Panc1 (cell line): ENCODE measurements around the gene SH3BP5. TPM values are rescaled to one million over a fixed set of nuclear protein-coding genes. Genes with fewer than 3 reads are reported as not detected.

ENCODE experiments used
- ATAC-seq: fragments of 200-7000 bp; cut with Tn5 transposase; 2 replicates; pipeline ENCODE4 v1.9.1; 2020; ENCODE audit warnings: mild to moderate bottlenecking, moderate library complexity
- BruUV-seq: library from RNA; stranded (reverse); fragments of 400-500 nt; replicated peaks from 2 replicates; lab custom pipeline; 2021; lab: Mats Ljungman, UMichigan
- CTCF ChIA-PET: fragments of 300-600 bp; sonication (Branson Sonifier 250); formaldehyde crosslinking; loops from one replicate; lab custom pipeline; 2022; ENCODE audit warnings: antibody characterized with exemption; lab: Charles Lee
- POLR2A ChIA-PET: fragments of 300-600 bp; sonication (Branson Sonifier 250); formaldehyde crosslinking; loops from one replicate; lab custom pipeline; 2022; ENCODE audit warnings: antibody characterized with exemption; lab: Charles Lee
- DNase-seq: peaks from one replicate; pipeline ENCODE4 v3.0.0-alpha.2; 2010; ENCODE audit warnings: low read depth, low spot score
- H3K27ac ChIP-seq: 2 replicates; pipeline ENCODE4 v1.5.1; 2011; ENCODE audit warnings: mild to moderate bottlenecking, low read length, inconsistent platforms
- H3K27me3 ChIP-seq: fragments of 200-500 bp; sonication (Bioruptor generic); 2 replicates; pipeline ENCODE4 v1.6.0; 2014; ENCODE audit warnings: low read length, inconsistent platforms; ENCODE audit not compliant: control insufficient read depth, insufficient read depth
- H3K36me3 ChIP-seq: fragments of 200-500 bp; sonication (Bioruptor generic); 2 replicates; pipeline ENCODE4 v1.5.1; 2014; ENCODE audit warnings: inconsistent platforms, mild to moderate bottlenecking, low read length, moderate library complexity; ENCODE audit not compliant: control insufficient read depth, insufficient read depth
- H3K4me1 ChIP-seq: 2 replicates; pipeline ENCODE4 v1.5.1; 2011; ENCODE audit warnings: inconsistent platforms, mild to moderate bottlenecking, low read length, moderate library complexity; ENCODE audit not compliant: control insufficient read depth, insufficient read depth
- H3K4me3 ChIP-seq, 2 experiments: 2 replicates each; pipeline ENCODE4 v1.5.1; 2011 to 2012; ENCODE audit warnings: low read depth in 2 of 2, low read length in 2 of 2, mild to moderate bottlenecking in 2 of 2, inconsistent platforms in 1 of 2, moderate library complexity in 1 of 2
- H3K9me3 ChIP-seq: fragments of 200-500 bp; sonication (Bioruptor generic); 2 replicates; pipeline ENCODE4 v1.5.1; 2014; ENCODE audit warnings: low read depth, mild to moderate bottlenecking, inconsistent platforms, low read length, moderate library complexity; ENCODE audit not compliant: control insufficient read depth, insufficient read depth
- CTCF ChIP-seq: fragments of 450-650 bp; IDR thresholded peaks from 2 replicates; pipeline ENCODE4 v1.5.1; 2017; ENCODE audit warnings: mild to moderate bottlenecking
- POLR2AphosphoS5 ChIP-seq: IDR thresholded peaks from 2 replicates; pipeline ENCODE4 v1.6.1; 2012; ENCODE audit warnings: mild to moderate bottlenecking, low read depth, low read length, moderate library complexity
- REST ChIP-seq, 2 experiments: IDR thresholded peaks; 2 replicates each; pipeline ENCODE4 v1.6.1; 2011 to 2012; ENCODE audit warnings: low read depth in 2 of 2, control low read depth in 1 of 2, low read length in 1 of 2, mild to moderate bottlenecking in 1 of 2, moderate library complexity in 1 of 2; ENCODE audit not compliant: insufficient read depth in 1 of 2
- SIN3A ChIP-seq: IDR thresholded peaks from 2 replicates; pipeline ENCODE4 v1.6.1; 2012; ENCODE audit warnings: low read depth, mild to moderate bottlenecking, low read length, moderate library complexity, borderline replicate concordance; ENCODE audit not compliant: insufficient read depth
- TCF7L2 ChIP-seq: IDR thresholded peaks from 2 replicates; pipeline ENCODE4 v1.6.1; 2011; ENCODE audit warnings: mild to moderate bottlenecking, low read depth, low read length, inconsistent platforms
- in situ Hi-C: cut with HindIII; loops from 2 replicates; pipeline ENCODE4 v1.10.0; 2016; ENCODE audit warnings: low sequenced_read_pairs, low pct_unique_long_range_greater_than_20kb
- intact Hi-C: fragments of 100-400 bp; cut with micrococcal nuclease; formaldehyde crosslinking; loops from one replicate; pipeline ENCODE4 v1.10.0; 2022; ENCODE audit not compliant: unreplicated experiment
- total RNA-seq: library from RNA; stranded (reverse); gene quantifications from one replicate; pipeline ENCODE4 v1.2.1, GENCODE V29; 2021; ENCODE audit not compliant: unreplicated experiment

Gene SH3BP5
- total RNA-seq, 1 experiment from 2014 or later = 12.0 TPM

- Histone ChIP-seq H3K27ac (no peak overlapping the region), H3K36me3 (peaks cover 27% of the 10 kb centered on the region), H3K4me3 (no peak overlapping the region), H3K4me1 (no peaks in the 10 kb centered on the region), H3K9me3 (no peaks in the 10 kb centered on the region), H3K27me3 (no peaks in the 10 kb centered on the region)
- ATAC-seq (no peak), DNase-seq (no peak)
- ChIA-PET POLR2A (no interaction called here), CTCF (no interaction called here)
- in situ Hi-C loops = no loop called here
- no TSS peak for BruUV-seq
- intact Hi-C loops = no loop called here
- TF ChIP-seq TCF7L2 (no peak), POLR2AphosphoS5 (no peak), SIN3A (no peak)
These were observed 113.7 kb downstream of the SH3BP5 start for GRCh38 chr3:15218689-15219088.

- no peaks in the 10 kb centered on the region for H3K27me3 ChIP-seq
- no peak for ATAC-seq
- H3K27ac ChIP-seq = no peak overlapping the region
- CTCF ChIA-PET = no interaction called here
- H3K4me1 ChIP-seq = no peaks in the 10 kb centered on the region
- POLR2A ChIA-PET = no interaction called here
- BruUV-seq = no TSS peak
- peaks cover 24% of the 10 kb centered on the region for H3K36me3 ChIP-seq
- no peak for DNase-seq
- H3K4me3 ChIP-seq = no peak overlapping the region
- in situ Hi-C loops (no loop called here), intact Hi-C loops (no loop called here)
- H3K9me3 ChIP-seq = no peaks in the 10 kb centered on the region
- no peak for TF ChIP-seq REST (IDR thresholded peaks at IDR 0.05; ENCODE audit: insufficient read depth in 1 of 2, low read depth in 2 of 2, low read length in 1 of 2)
- TF ChIP-seq POLR2AphosphoS5 = no peak
- no peak for TF ChIP-seq TCF7L2
- TF ChIP-seq SIN3A = no peak
- no peak for TF ChIP-seq CTCF
These were observed 114.5 kb downstream of the SH3BP5 start for GRCh38 chr3:15217841-15218267.

- CTCF ChIA-PET = no interaction called here
- POLR2A ChIA-PET = no interaction called here
- Histone ChIP-seq H3K27me3 (no peaks in the 10 kb centered on the region), H3K36me3 (peaks cover 24% of the 10 kb centered on the region), H3K4me3 (no peak overlapping the region), H3K4me1 (no peaks in the 10 kb centered on the region), H3K9me3 (no peaks in the 10 kb centered on the region), H3K27ac (no peak overlapping the region)
- ATAC-seq (no peak), DNase-seq (no peak)
- no peak for TF ChIP-seq REST (IDR thresholded peaks at IDR 0.05; ENCODE audit: insufficient read depth in 1 of 2, low read depth in 2 of 2, low read length in 1 of 2)
- TF ChIP-seq TCF7L2 = no peak
- no peak for TF ChIP-seq POLR2AphosphoS5
- intact Hi-C loops = no loop called here
- in situ Hi-C loops = no loop called here
- BruUV-seq = no TSS peak
These were observed 115.2 kb downstream of the SH3BP5 start for GRCh38 chr3:15217011-15217671.
